AG08396 (cell line): ENCODE data around the gene FCER1A.

Experiments
- DNase-seq: peaks from one replicate; pipeline ENCODE4 v3.0.0; 2012; ENCODE audit warnings: low spot score, mixed read lengths

Gene FCER1A

GRCh38 chr1:159352436-159352835 lies 50.3 kb downstream of the FCER1A start:
- no peak for DNase-seq
